Activated T-helper 1 cell treated with anti-CD3 and anti-CD28 coated beads, Interleukin-12 subunit alpha, Interleukin-12 subunit beta, Interleukin-2, Interleukin-4 antibody, amounts not matched to agents 30 ng/mL and 10 ng/mL and 1 ng/mL, durations not matched to agents 14 hours and 24 hours and 36 hours (primary cell): Measurements from ENCODE around the gene INTS12. TPM values are rescaled to one million over a fixed set of nuclear protein-coding genes. Genes with fewer than 3 reads are reported as not detected.

Source experiments
- DNase-seq: peaks from one replicate; pipeline ENCODE4 v3.0.0; 2021; ENCODE audit warnings: low spot score
- H3K27ac Mint-ChIP-seq: one replicate; pipeline ENCODE4 v1.8.0; 2021; ENCODE audit warnings: mild to moderate bottlenecking, mixed read lengths
- H3K27me3 Mint-ChIP-seq: one replicate; pipeline ENCODE4 v1.8.0; 2022; ENCODE audit warnings: mild to moderate bottlenecking, moderate library complexity, mixed read lengths; ENCODE audit not compliant: insufficient read depth
- H3K36me3 Mint-ChIP-seq: one replicate; pipeline ENCODE4 v1.8.0; 2021; ENCODE audit warnings: low read depth, mixed read lengths
- H3K4me1 Mint-ChIP-seq: one replicate; pipeline ENCODE4 v1.8.0; 2021; ENCODE audit warnings: low read depth, mixed read lengths
- H3K4me3 Mint-ChIP-seq: one replicate; pipeline ENCODE4 v1.8.0; 2021; ENCODE audit warnings: mild to moderate bottlenecking, moderate library complexity, mixed read lengths
- H3K9me3 Mint-ChIP-seq: one replicate; pipeline ENCODE4 v1.8.0; 2021; ENCODE audit warnings: mixed read lengths
- intact Hi-C: fragments of 100-400 bp; cut with micrococcal nuclease; formaldehyde crosslinking; loops from one replicate; pipeline ENCODE4 v1.15.1; 2024
- total RNA-seq: library from RNA; stranded (reverse); gene quantifications from 2 replicates; pipeline ENCODE4 v1.2.3, GENCODE V29; 2022

The INTS12 gene
- total RNA-seq, 1 donor from 2014 or later = 18.7 TPM

GRCh38 chr4:105670684-105671083 lies 37.8 kb downstream of the INTS12 start:
- no peaks in the 10 kb centered on the region for H3K9me3 Mint-ChIP-seq
- H3K4me1 Mint-ChIP-seq = no peaks in the 10 kb centered on the region
- H3K36me3 Mint-ChIP-seq = no peaks in the 10 kb centered on the region
- no peak for DNase-seq
- H3K27ac Mint-ChIP-seq = no peak overlapping the region
- intact Hi-C loops = no loop called here
- peaks cover 7% of the 10 kb centered on the region for H3K27me3 Mint-ChIP-seq
- H3K4me3 Mint-ChIP-seq = no peak overlapping the region

GRCh38 chr4:105666693-105667092 lies 41.8 kb downstream of the INTS12 start:
- intact Hi-C loops = no loop called here
- Mint-ChIP-seq H3K27me3 (no peaks in the 10 kb centered on the region), H3K27ac (no peak overlapping the region), H3K36me3 (no peaks in the 10 kb centered on the region), H3K9me3 (no peaks in the 10 kb centered on the region), H3K4me1 (no peaks in the 10 kb centered on the region), H3K4me3 (no peak overlapping the region)
- DNase-seq = no peak

- no peak for DNase-seq
- H3K4me3 Mint-ChIP-seq = no peak overlapping the region
- no peaks in the 10 kb centered on the region for H3K36me3 Mint-ChIP-seq
- intact Hi-C loops = no loop called here
- no peak overlapping the region for H3K27ac Mint-ChIP-seq
- no peaks in the 10 kb centered on the region for H3K27me3 Mint-ChIP-seq
- no peaks in the 10 kb centered on the region for H3K9me3 Mint-ChIP-seq
- no peaks in the 10 kb centered on the region for H3K4me1 Mint-ChIP-seq
Observed at GRCh38 chr4:105662935-105663675, 45.4 kb downstream of the INTS12 start.

GRCh38 chr4:105661028-105661427 lies 47.5 kb downstream of the INTS12 start:
- H3K4me3 Mint-ChIP-seq = no peak overlapping the region
- intact Hi-C loops = no loop called here
- no peak for DNase-seq
- no peak overlapping the region for H3K27ac Mint-ChIP-seq
- H3K4me1 Mint-ChIP-seq = no peaks in the 10 kb centered on the region
- no peaks in the 10 kb centered on the region for H3K36me3 Mint-ChIP-seq
- H3K27me3 Mint-ChIP-seq = no peaks in the 10 kb centered on the region
- H3K9me3 Mint-ChIP-seq = no peaks in the 10 kb centered on the region

- H3K4me3 Mint-ChIP-seq = no peak overlapping the region
- H3K27ac Mint-ChIP-seq = no peak overlapping the region
- H3K36me3 Mint-ChIP-seq = no peaks in the 10 kb centered on the region
- intact Hi-C loops = no loop called here
- H3K4me1 Mint-ChIP-seq = no peaks in the 10 kb centered on the region
- H3K27me3 Mint-ChIP-seq = peaks cover 2% of the 10 kb centered on the region
- no peaks in the 10 kb centered on the region for H3K9me3 Mint-ChIP-seq
- no peak for DNase-seq
Observed at GRCh38 chr4:105659190-105659589, 49.3 kb downstream of the INTS12 start.

- no peak for DNase-seq
- Mint-ChIP-seq H3K4me3 (no peak overlapping the region), H3K4me1 (no peaks in the 10 kb centered on the region), H3K9me3 (no peaks in the 10 kb centered on the region), H3K27ac (no peak overlapping the region), H3K36me3 (no peaks in the 10 kb centered on the region), H3K27me3 (peaks cover 2% of the 10 kb centered on the region)
- intact Hi-C loops = no loop called here
Observed at GRCh38 chr4:105657117-105657765, 51.2 kb downstream of the INTS12 start.

- intact Hi-C loops = no loop called here
- H3K27ac Mint-ChIP-seq = no peak overlapping the region
- peaks cover 8% of the 10 kb centered on the region for H3K27me3 Mint-ChIP-seq
- H3K4me1 Mint-ChIP-seq = no peaks in the 10 kb centered on the region
- no peaks in the 10 kb centered on the region for H3K36me3 Mint-ChIP-seq
- no peak for DNase-seq
- no peaks in the 10 kb centered on the region for H3K9me3 Mint-ChIP-seq
- no peak overlapping the region for H3K4me3 Mint-ChIP-seq
Observed at GRCh38 chr4:105652286-105652888, 56.1 kb downstream of the INTS12 start.

- Mint-ChIP-seq H3K36me3 (no peaks in the 10 kb centered on the region), H3K4me3 (no peak overlapping the region), H3K9me3 (no peaks in the 10 kb centered on the region), H3K4me1 (no peaks in the 10 kb centered on the region), H3K27ac (no peak overlapping the region), H3K27me3 (peaks cover 8% of the 10 kb centered on the region)
- intact Hi-C loops = no loop called here
- DNase-seq = no peak
Observed at GRCh38 chr4:105651884-105652283, 56.6 kb downstream of the INTS12 start.

GRCh38 chr4:105650190-105650589 lies 58.3 kb downstream of the INTS12 start:
- Mint-ChIP-seq H3K9me3 (no peaks in the 10 kb centered on the region), H3K4me3 (no peak overlapping the region), H3K36me3 (no peaks in the 10 kb centered on the region), H3K27me3 (peaks cover 8% of the 10 kb centered on the region), H3K4me1 (no peaks in the 10 kb centered on the region), H3K27ac (no peak overlapping the region)
- no peak for DNase-seq
- intact Hi-C loops = no loop called here

GRCh38 chr4:105645440-105645839 lies 63.0 kb downstream of the INTS12 start:
- Mint-ChIP-seq H3K36me3 (no peaks in the 10 kb centered on the region), H3K4me1 (no peaks in the 10 kb centered on the region)

GRCh38 chr4:105644257-105644656 lies 64.2 kb downstream of the INTS12 start:
- Mint-ChIP-seq H3K4me3 (no peak overlapping the region), H3K27me3 (peaks cover 7% of the 10 kb centered on the region), H3K4me1 (no peaks in the 10 kb centered on the region), H3K9me3 (no peaks in the 10 kb centered on the region), H3K27ac (no peak overlapping the region), H3K36me3 (no peaks in the 10 kb centered on the region)
- intact Hi-C loops = no loop called here
- no peak for DNase-seq

More at GRCh38 chr4:105645440-105645839, 63.0 kb downstream of the INTS12 start:
- Mint-ChIP-seq H3K4me3 (no peak overlapping the region), H3K27me3 (peaks cover 7% of the 10 kb centered on the region), H3K9me3 (no peaks in the 10 kb centered on the region), H3K27ac (no peak overlapping the region)
- no peak for DNase-seq
- intact Hi-C loops = no loop called here

- H3K4me1 Mint-ChIP-seq = no peaks in the 10 kb centered on the region
Observed at GRCh38 chr4:105641845-105642244, 66.6 kb downstream of the INTS12 start.

GRCh38 chr4:105637408-105638176 lies 70.9 kb downstream of the INTS12 start:
- DNase-seq = no peak
- H3K36me3 Mint-ChIP-seq = no peaks in the 10 kb centered on the region
- intact Hi-C loops = no loop called here
- no peaks in the 10 kb centered on the region for H3K9me3 Mint-ChIP-seq
- peaks cover 2% of the 10 kb centered on the region for H3K27me3 Mint-ChIP-seq
- H3K4me1 Mint-ChIP-seq = no peaks in the 10 kb centered on the region
- no peak overlapping the region for H3K4me3 Mint-ChIP-seq
- no peak overlapping the region for H3K27ac Mint-ChIP-seq

More at GRCh38 chr4:105641845-105642244, 66.6 kb downstream of the INTS12 start:
- Mint-ChIP-seq H3K36me3 (no peaks in the 10 kb centered on the region), H3K27ac (no peak overlapping the region), H3K27me3 (peaks cover 2% of the 10 kb centered on the region), H3K9me3 (no peaks in the 10 kb centered on the region), H3K4me3 (no peak overlapping the region)
- intact Hi-C loops = no loop called here
- DNase-seq = no peak
